Measurements from ENCODE around the gene CDH13. TPM values are rescaled to one million over a fixed set of nuclear protein-coding genes. Genes with fewer than 3 reads are reported as not detected.

The CDH13 gene
- total and polyA plus RNA-seq, 2 experiments from 2014 or later = 2.9 to 4.8 TPM

GRCh38 chr16:83589576-83589975 is 962.8 kb downstream of the CDH13 start:
- no peak for TF ChIP-seq CTCF (IDR thresholded peaks at IDR 0.05; ENCODE audit: low read depth, low read length)
- no peaks in the 10 kb centered on the region for H3K4me1 ChIP-seq (ENCODE audit: low read depth)
- H3K9me3 ChIP-seq (ENCODE audit: low read depth) = no peaks in the 10 kb centered on the region

GRCh38 chr16:83592778-83593177 is 966.0 kb downstream of the CDH13 start:
- H3K4me3 ChIP-seq = no peak overlapping the region
- no peak for TF ChIP-seq CTCF (IDR thresholded peaks at IDR 0.05; ENCODE audit: low read depth, low read length)
- no peaks in the 10 kb centered on the region for H3K4me1 ChIP-seq (ENCODE audit: low read depth)
- H3K9me3 ChIP-seq (ENCODE audit: low read depth) = no peaks in the 10 kb centered on the region
- no peak overlapping the region for H3K27ac ChIP-seq
- no peaks in the 10 kb centered on the region for H3K36me3 ChIP-seq
- H3K27me3 ChIP-seq = no peaks in the 10 kb centered on the region
- no peak for DNase-seq (ENCODE audit: low read depth in 1 of 2, low spot score in 1 of 2)

More at GRCh38 chr16:83589576-83589975, 962.8 kb downstream of the CDH13 start:
- H3K36me3 ChIP-seq = no peaks in the 10 kb centered on the region
- DNase-seq (ENCODE audit: low read depth in 1 of 2, low spot score in 1 of 2) = no peak
- no peak overlapping the region for H3K4me3 ChIP-seq
- no peak overlapping the region for H3K27ac ChIP-seq
- no peaks in the 10 kb centered on the region for H3K27me3 ChIP-seq

- H3K27me3 ChIP-seq = no peaks in the 10 kb centered on the region
- DNase-seq (ENCODE audit: low read depth in 1 of 2, low spot score in 1 of 2) = no peak
- TF ChIP-seq CTCF (IDR thresholded peaks at IDR 0.05; ENCODE audit: low read depth, low read length) = no peak
- H3K27ac ChIP-seq = no peak overlapping the region
- no peaks in the 10 kb centered on the region for H3K9me3 ChIP-seq (ENCODE audit: low read depth)
- H3K36me3 ChIP-seq = no peaks in the 10 kb centered on the region
- no peaks in the 10 kb centered on the region for H3K4me1 ChIP-seq (ENCODE audit: low read depth)
- no peak overlapping the region for H3K4me3 ChIP-seq
Measured at GRCh38 chr16:83599789-83600462, 973.2 kb downstream of the CDH13 start.

DNA sequence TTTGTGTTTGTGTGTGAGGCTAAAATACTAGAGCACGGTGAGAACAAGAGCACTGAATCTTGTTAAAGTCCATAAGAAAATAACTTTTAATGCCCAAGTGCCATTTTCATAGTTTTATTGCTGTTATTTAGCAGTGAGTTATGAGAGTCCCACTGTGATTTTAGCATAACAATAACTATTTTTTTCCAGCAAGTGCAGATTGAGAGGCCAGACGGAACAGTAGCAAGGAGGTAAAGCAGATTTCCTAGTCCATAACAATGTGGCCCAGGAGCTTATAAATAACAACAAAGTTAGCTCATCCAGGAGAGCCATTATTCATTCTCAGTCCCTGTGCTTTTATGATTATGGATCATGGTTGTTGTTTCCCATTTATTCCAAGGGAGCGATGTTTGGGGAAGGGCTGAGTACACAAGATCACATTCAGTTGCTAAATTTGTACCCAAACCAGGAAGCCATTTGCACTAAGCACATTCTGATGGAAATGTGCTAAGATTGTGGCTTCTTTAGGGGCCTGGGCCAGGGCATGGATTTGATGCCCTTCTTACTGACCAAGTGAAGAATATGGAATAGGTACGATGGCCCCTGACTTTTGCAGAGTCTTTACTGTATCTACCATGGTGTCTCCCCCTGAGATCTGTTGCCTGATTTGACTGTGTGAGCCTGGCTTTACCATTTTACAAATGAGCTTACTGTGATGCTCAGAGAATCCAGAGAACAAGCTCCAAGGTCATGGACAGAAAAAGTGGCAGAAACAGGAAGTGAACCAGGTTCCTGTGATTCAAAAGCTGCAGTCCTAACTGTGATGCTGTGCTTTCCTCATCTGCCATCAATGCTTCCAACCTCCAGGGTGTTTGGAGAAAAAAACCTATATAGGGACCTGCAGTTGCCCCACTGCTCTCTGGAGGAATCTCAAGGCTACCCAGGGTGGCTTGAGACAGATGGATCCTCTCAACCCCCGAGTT is 976.3 kb downstream of the CDH13 start:
- no peaks in the 10 kb centered on the region for H3K4me1 ChIP-seq (ENCODE audit: low read depth)
- no peak for DNase-seq (ENCODE audit: low read depth in 1 of 2, low spot score in 1 of 2)
- no peaks in the 10 kb centered on the region for H3K36me3 ChIP-seq
- no peak for TF ChIP-seq CTCF (IDR thresholded peaks at IDR 0.05; ENCODE audit: low read depth, low read length)
- H3K4me3 ChIP-seq = no peak overlapping the region
- H3K27ac ChIP-seq = no peak overlapping the region
- no peaks in the 10 kb centered on the region for H3K9me3 ChIP-seq (ENCODE audit: low read depth)
- H3K27me3 ChIP-seq = no peaks in the 10 kb centered on the region

- no peak for DNase-seq (ENCODE audit: low read depth in 1 of 2, low spot score in 1 of 2)
- Histone ChIP-seq H3K9me3 (ENCODE audit: low read depth) (no peaks in the 10 kb centered on the region), H3K4me1 (ENCODE audit: low read depth) (no peaks in the 10 kb centered on the region), H3K4me3 (no peak overlapping the region), H3K27me3 (no peaks in the 10 kb centered on the region), H3K36me3 (no peaks in the 10 kb centered on the region), H3K27ac (no peak overlapping the region)
- no peak for TF ChIP-seq CTCF (IDR thresholded peaks at IDR 0.05; ENCODE audit: low read depth, low read length)
Measured at GRCh38 chr16:83603723-83604570, 977.2 kb downstream of the CDH13 start.

Measured in cardiac muscle cell (in vitro differentiated cells and primary cell).